ENCODE results near the gene FUT6.
"Not testable (repeated sequence)": the region's sequence is repeated elsewhere in the genome, so short reads cannot be mapped to it uniquely, and the experiment has no call there.

The FUT6 gene

GRCh38 chr19:5839065-5840017, at the start of gene FUT6:
FUT6 (minus strand) TSS chr19:5839702; CDS start chr19:5832567, 7,135 bp downstream.
- DNase-seq (ENCODE audit: low spot score): no peak

- not testable (repeated sequence) for DNase-seq (ENCODE audit: low spot score)
Measured at GRCh38 chr19:5884065-5884811, 44.7 kb upstream of the FUT6 start.

- DNase-seq (ENCODE audit: low spot score): not testable (repeated sequence)
Measured at GRCh38 chr19:5883157-5883873, 43.8 kb upstream of the FUT6 start.

GRCh38 chr19:5882421-5882968, 43.0 kb upstream of the FUT6 start:
- no peak for DNase-seq (ENCODE audit: low spot score)

- no peak for DNase-seq (ENCODE audit: low spot score)
Measured at GRCh38 chr19:5881543-5882299, 42.2 kb upstream of the FUT6 start.

- no peak for DNase-seq (ENCODE audit: low spot score)
Measured at GRCh38 chr19:5880604-5881078, 41.1 kb upstream of the FUT6 start.

GRCh38 chr19:5880196-5880595, 40.7 kb upstream of the FUT6 start:
- DNase-seq (ENCODE audit: low spot score): no peak

- DNase-seq (ENCODE audit: low spot score): no peak
Measured at GRCh38 chr19:5877882-5878281, 38.4 kb upstream of the FUT6 start.

- DNase-seq (ENCODE audit: low spot score): no peak
Measured at GRCh38 chr19:5877427-5877826, 37.9 kb upstream of the FUT6 start.

GRCh38 chr19:5874496-5874895, 35.0 kb upstream of the FUT6 start:
- DNase-seq (ENCODE audit: low spot score): not testable (repeated sequence)

- DNase-seq (ENCODE audit: low spot score): no peak
Measured at GRCh38 chr19:5873617-5874199, 34.2 kb upstream of the FUT6 start.

GRCh38 chr19:5870986-5871394, 31.5 kb upstream of the FUT6 start:
- no peak for DNase-seq (ENCODE audit: low spot score)

GRCh38 chr19:5867201-5868136, 28.0 kb upstream of the FUT6 start:
- no peak for DNase-seq (ENCODE audit: low spot score)

GRCh38 chr19:5865772-5866171, 26.3 kb upstream of the FUT6 start:
- DNase-seq (ENCODE audit: low spot score): no peak

GRCh38 chr19:5864725-5865486, 25.4 kb upstream of the FUT6 start:
- DNase-seq (ENCODE audit: low spot score): no peak

GRCh38 chr19:5864013-5864720, 24.7 kb upstream of the FUT6 start:
- DNase-seq (ENCODE audit: low spot score): no peak

- no peak for DNase-seq (ENCODE audit: low spot score)
Measured at GRCh38 chr19:5863030-5863665, 23.6 kb upstream of the FUT6 start.
